NCI-H1092 (cell line): ENCODE data around the gene GABARAP.
"Not testable (repeated sequence)": the region's sequence is repeated elsewhere in the genome, so short reads cannot be mapped to it uniquely, and the experiment has no call there.

ENCODE experiments used
- DNase-seq: peaks from one replicate; lab custom pipeline; 2025; lab: John Stamatoyannopoulos, UW

GABARAP gene

DNA sequence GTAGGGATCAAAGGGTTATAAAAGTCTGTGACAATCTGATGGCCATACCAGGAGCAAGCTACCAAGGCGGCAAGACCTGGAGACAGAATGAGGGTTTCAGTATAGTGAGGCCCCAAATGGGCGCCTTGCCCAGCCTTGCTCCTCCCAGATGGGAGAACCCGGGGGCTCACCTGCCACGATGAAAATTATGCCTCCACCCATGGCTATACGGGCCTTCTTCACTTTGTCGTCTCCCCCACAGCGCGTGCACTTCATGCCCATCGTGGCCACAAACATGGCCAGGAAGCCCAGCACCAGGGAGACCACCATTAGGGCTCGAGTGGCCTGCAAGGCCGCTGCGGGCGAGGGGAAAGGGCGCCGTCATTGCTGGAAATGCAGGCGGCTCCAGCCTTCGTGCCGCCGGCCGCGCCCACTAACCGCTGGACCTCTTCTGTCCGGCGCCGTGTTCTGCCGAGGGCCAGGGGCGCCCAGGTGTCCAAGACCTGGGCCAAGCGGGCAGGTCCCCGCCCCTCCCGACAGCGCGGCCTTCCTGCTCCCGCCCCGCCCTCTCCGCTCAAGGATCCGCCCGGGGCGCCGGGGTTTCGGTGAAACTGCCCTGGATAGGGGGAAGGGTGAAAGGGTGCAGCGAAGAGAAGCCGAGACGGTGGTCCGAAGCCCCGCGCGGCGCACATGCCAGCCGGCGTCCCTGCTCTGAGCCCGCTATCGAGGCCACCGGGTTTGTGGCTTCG, 18.6 kb upstream of the GABARAP start:
- DNase-seq, result no peak

DNA sequence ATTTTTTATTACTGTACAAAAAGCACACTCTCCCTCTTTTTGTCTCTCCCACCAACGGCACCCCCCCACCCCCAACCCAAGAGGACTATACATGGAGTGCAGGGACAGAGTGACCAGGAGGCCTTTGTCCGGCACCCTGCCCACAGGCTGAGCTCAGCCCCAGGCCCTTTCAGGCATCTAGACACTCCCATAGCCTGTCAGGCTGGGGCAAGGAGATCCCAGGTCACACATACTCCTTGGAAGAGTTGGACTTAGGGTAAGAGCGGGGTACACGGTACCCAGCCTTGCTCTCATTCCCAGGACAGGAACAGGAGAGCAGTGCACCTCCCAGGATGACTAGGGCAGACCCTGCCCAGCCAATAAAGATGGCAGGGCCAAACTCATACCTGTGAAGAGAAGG, 17.9 kb upstream of the GABARAP start:
- no peak for DNase-seq

- DNase-seq, result no peak
These were observed 17.3 kb upstream of the GABARAP start for GRCh38 chr17:7259555-7259889.

DNA sequence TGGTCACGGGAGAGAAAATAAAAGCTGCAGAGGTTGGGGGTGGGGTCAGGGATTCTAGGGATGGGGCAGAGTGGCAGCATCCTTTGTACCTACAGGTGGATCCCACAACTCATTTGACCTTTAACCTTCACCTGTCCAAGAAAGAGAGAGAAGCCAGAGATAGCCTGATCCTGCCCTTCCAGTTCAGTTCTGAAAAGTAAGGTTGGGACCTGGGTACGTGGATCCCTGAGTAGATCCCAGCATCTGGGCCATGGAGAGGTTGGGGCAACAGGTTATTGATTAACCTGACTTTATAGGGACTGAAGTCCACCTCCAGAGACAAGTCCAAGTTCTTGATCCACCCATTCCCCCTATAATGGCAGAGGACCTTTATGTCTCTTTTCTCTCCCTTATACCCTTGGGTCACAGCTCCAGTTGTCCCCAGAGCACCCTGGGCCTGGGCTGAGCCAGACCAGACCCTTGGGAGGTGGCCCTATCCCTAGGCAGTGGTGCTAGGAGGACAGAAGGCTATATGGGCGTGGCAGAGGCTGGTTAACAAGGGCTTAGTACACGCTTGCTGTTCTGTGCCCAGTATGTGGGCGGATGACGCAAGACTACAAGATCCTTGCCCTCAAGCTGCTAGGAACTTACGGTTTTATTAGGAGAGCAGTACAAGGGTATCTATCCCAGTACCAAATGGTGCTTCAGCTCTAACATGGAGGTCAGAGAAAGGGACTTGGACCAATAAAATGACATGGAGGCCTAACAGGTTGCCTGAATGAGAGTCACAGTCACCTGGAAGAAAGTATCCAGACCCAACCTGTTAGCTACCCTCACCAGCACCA, 16.7 kb upstream of the GABARAP start:
- DNase-seq, result no peak

DNA sequence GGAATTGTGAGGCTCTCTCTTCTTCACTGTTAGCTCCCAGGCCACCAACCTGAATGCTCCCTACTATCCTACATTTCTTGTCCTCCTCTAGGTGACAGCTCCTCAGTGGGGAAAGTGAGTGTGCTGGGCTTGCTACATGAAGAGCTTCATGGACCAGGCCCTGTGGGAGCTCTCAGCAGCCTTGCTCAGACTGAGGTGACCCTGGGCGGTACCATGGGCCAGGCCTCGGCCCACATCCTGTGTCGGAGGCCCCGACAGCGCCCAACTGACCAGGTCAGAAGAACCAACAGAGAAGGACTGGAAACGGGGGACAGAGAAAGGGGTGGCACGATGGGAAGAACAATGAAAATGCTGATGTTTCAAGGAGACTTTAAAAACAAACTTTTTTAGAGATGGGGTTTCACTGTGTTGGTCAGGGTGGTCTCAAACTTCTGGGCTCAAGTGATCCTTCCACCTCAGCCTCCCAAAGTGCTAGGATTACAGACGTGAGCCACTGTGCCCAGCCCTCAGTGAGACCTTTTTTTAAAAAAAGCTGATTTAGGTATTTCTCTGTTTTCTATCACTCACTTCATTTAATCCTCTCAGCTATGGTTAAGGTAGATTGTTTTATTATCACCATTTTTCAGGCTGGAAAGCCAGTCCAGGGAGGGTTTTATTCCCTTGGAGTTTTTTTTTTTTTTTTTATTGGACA, 14.7 kb upstream of the GABARAP start:
- no peak for DNase-seq

- no peak for DNase-seq
These were observed 12.3 kb upstream of the GABARAP start for GRCh38 chr17:7254511-7254910.

- DNase-seq, result no peak
These were observed 10.8 kb upstream of the GABARAP start for GRCh38 chr17:7253082-7253481.

DNA sequence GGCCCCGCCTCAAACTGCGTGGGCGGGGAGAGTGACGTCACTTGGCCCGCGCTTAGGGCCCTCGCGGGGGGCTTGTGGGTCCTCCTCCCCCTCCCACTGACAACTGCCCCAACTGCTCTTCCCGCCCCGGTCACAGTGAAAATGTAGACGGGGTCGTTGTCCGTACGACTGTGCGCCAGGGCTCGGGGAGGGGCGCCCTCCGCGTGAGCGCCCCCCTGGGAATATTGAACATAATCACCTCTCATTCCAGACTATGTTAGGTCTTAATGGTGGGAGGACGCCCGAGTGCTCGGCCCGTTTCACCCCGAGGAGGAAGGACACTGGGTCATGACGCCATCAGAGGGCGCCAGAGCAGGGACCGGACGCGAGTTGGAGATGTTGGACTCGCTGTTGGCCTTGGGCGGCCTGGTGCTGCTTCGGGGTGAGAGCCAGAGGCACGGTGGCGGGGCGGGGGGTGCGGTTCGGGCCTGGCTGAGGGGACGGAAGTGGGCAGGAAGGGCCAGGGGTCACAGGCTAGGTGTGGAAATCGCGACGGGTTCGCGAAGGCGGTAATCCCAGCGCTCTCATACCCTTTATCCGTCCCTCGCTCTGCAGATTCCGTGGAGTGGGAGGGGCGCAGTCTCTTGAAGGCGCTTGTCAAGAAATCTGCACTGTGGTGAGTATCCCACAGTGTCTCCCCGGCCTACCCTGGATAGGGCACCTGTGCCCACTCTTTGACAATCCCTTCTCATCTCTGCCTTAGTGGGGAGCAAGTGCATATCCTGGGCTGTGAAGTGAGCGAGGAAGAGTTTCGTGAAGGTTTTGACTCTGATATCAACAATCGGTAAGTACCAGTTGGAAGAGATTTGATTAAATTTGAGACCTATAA, 10.2 kb upstream of the GABARAP start, which contains the start of gene ELP5:
ELP5 (plus strand) TSS at position 40 of the 868 bp plus-strand sequence; CDS start at position 376, 336 bp downstream.
- peak; percentile 81 for DNase-seq

DNA sequence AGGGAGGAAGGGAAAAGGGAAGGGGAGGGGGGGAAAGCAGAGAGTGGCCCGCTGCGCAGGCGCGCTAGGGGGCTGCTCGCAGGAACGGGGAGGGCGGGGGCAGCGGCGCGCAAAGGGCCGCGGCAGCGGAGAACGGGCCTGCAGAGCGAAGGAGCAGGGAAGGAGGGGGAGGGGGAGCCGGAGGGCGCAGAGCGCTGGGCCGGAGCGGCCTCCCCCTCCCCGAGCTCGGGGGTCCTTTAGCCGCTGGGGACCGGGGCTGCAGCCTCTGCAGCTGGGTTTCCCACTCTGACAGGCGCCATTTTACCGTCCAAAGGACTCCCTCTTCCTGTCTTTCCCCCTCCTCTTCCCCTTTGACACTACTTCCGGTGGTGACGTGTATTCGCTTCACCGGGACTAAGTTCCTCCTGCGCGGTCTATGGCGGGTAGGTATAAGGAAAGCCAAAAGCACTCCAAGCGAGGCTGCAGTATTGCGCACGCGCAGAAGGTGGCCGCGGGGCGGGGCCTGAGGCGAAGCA, 9.5 kb upstream of the GABARAP start, which contains the start of gene CTDNEP1:
CTDNEP1 (minus strand) TSS at position 74 of the 515 bp plus-strand sequence. CDS start 438 bp downstream, outside the sequence.
- DNase-seq, result peak; percentile 95

GRCh38 chr17:7250695-7251627, 8.7 kb upstream of the GABARAP start:
- no peak for DNase-seq

- no peak for DNase-seq
These were observed 7.6 kb upstream of the GABARAP start for GRCh38 chr17:7249830-7250229.

GRCh38 chr17:7249214-7249613, 7.0 kb upstream of the GABARAP start:
- no peak for DNase-seq

DNA sequence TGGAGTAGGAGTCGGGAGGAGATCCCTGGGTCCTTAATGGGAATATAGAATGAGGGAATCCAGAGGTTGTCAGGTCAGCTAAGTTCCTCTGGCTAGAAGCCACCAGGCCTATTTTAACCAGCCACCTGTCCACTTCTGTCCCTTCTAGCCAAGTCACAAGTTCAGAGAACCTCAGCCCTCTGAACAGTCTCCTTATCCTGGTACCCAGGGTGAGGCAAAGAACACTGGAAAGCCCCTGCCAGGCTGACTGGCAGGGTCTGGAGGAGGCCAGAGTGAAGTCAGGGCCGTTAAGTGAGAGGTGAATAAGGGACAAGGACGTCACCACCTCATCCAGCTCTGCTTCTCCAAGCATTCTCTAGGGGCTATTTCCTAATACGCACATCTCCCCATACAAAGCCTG, 6.5 kb upstream of the GABARAP start:
- no peak for DNase-seq

DNA sequence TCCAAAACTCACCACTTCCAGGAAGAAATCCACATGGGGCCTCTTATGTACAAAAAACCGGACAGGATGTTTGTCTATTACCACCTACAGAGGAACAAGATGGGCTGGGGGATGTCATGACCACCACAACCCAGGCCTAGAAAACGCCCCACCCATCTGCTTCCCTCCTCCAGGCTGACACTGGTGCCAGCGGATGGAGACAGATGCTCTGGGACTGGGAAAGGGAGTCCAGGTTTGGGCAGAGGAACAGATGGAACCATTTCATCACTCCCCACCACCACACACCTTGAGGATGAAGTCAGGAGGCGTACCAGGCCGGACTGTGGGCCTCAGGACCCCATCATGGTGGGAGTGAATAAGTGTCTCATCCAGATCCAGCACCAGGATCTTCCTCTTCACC, 4.5 kb upstream of the GABARAP start:
- DNase-seq, result no peak

DNA sequence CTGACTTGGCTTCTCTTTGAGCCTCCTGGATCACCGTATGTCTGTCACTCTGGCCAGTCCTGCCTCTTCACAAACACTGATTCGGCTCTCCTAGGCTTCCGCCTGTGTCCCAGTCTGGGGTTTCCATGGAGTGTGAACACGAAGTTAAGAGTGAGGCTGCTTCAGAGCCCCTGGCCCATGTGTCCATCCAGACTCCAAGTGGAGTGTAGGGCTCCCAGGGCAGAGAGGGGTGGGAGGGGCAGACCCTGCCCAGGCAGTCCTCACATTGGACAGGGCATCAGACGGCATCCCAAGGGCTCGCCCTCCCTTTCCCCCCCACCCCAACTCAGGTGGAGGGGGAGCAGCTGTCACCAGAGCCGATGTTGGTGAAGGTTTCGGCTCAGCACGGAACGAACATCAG, 1.6 kb upstream of the GABARAP start:
- DNase-seq, result not testable (repeated sequence)

- DNase-seq, result no peak
These were observed 1.1 kb upstream of the GABARAP start for GRCh38 chr17:7243453-7243729.

GRCh38 chr17:7242717-7243452, 636 bp upstream of the GABARAP start:
- DNase-seq, result peak; percentile 90

DNA sequence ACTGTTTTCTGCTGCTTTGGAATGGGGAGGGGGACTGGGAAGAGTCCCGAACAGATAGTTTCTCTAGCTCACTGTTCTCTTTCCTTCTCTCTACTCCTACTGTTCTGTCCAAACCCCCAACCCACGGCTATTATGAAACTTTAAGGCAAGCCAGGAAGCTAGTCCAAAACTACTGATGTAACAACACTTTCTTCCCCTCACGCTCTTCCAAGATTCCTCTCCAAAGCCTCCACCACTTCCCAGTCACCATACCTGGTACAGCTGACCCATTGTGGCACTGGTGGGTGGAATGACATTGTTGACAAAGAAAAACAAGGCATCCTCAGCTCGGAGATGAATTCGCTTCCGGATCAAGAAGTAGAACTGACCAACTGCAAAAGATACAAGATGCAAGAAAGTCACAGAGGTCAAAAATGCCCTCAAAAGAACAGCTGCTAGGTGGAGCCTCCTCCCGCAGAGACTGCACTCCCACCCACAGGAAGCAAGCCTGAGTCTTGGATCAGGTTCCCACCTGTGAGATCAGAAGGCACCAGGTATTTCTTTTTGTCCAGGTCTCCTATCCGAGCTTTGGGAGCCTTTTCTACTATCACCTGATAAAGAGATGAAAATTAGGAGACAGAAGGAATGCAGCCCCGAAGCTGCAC, 1.0 kb downstream of the GABARAP start:
- DNase-seq, result no peak

DNA sequence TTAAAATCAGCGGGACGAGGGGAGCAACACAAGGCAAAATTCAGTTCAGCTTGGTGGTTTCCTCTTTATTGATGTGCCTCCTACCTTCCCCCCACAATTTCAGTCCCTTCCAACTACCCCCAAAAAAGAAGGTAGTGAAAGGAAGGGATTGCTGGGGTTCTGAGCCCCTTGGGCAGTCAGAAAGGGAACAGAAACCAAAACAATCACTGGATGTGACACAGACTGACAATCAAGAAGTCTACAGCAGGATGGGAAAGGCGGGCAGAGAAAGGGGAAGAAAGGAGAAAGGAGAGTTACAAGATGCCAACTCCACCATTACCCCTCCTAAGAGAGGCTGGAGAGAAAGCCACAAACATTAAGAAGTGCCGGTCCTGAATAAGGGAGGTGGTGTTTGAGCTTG, 1.9 kb downstream of the GABARAP start:
- DNase-seq, result no peak
